ENCODE measurements around the gene SLC25A47.

DNA sequence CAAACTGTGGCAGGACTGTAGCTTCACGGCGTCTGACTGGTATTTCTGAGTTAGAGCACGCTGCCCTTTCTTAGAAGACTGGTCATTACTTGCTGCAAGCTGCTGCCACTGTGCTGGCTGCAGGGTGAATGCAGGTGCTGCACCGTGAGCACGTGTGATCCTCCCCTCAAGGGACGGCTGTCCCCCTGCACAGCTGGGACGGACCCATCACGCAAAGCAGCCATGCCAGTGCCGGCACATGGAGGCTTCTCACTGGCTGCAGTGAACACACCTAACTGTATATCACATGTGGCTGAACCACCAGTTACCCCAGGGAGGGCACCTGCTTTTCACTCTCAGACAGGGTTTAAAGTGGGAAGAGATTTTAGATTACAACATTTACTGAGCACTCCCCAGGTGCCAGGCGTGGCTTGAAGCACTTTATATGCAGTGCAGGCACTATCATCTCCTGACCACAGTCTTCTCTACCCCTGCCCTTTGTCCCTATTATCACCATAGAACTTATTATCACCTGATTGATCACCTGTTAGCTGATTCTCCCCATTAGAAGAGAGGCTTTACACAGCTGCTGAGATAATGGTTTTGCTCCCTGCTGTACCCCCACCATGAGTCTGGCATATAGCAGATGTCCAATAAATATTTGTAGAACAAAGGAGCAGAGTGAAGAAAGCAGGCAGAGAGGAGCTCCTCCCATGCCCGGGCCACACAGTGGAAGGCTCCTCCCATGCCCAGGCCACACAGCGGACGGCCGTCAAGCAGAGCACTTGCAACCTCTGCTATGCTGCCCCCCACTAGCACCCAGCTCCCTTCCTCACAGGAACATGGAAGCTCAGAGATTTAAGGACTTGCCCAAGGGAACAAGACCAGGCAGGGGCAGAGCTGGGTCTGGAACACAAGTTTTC, 25.9 kb downstream of the SLC25A47 start:
- no peak for TF ChIP-seq ZNF274 (IDR thresholded peaks at IDR 0.05; ENCODE audit: borderline replicate concordance, low read depth, low read length)
- TF ChIP-seq POLR2AphosphoS5 (IDR thresholded peaks at IDR 0.05; ENCODE audit: control insufficient read depth, insufficient read depth, low read depth, low read length): no peak
- TF ChIP-seq TBL1XR1 (IDR thresholded peaks at IDR 0.05; ENCODE audit: low read length in 2 of 2): no peak
- TF ChIP-seq, protein P1, sequence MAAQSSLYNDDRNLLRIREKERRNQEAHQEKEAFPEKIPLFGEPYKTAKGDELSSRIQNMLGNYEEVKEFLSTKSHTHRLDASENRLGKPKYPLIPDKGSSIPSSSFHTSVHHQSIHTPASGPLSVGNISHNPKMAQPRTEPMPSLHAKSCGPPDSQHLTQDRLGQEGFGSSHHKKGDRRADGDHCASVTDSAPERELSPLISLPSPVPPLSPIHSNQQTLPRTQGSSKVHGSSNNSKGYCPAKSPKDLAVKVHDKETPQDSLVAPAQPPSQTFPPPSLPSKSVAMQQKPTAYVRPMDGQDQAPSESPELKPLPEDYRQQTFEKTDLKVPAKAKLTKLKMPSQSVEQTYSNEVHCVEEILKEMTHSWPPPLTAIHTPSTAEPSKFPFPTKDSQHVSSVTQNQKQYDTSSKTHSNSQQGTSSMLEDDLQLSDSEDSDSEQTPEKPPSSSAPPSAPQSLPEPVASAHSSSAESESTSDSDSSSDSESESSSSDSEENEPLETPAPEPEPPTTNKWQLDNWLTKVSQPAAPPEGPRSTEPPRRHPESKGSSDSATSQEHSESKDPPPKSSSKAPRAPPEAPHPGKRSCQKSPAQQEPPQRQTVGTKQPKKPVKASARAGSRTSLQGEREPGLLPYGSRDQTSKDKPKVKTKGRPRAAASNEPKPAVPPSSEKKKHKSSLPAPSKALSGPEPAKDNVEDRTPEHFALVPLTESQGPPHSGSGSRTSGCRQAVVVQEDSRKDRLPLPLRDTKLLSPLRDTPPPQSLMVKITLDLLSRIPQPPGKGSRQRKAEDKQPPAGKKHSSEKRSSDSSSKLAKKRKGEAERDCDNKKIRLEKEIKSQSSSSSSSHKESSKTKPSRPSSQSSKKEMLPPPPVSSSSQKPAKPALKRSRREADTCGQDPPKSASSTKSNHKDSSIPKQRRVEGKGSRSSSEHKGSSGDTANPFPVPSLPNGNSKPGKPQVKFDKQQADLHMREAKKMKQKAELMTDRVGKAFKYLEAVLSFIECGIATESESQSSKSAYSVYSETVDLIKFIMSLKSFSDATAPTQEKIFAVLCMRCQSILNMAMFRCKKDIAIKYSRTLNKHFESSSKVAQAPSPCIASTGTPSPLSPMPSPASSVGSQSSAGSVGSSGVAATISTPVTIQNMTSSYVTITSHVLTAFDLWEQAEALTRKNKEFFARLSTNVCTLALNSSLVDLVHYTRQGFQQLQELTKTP (IDR thresholded peaks at IDR 0.05; ENCODE audit: low read depth in 1 of 2, partially characterized antibody in 2 of 2): no peak
- no peak for TF ChIP-seq FOXJ3 (CRISPR knock-in tag; IDR thresholded peaks at IDR 0.05)
- TF ChIP-seq, protein P2, sequence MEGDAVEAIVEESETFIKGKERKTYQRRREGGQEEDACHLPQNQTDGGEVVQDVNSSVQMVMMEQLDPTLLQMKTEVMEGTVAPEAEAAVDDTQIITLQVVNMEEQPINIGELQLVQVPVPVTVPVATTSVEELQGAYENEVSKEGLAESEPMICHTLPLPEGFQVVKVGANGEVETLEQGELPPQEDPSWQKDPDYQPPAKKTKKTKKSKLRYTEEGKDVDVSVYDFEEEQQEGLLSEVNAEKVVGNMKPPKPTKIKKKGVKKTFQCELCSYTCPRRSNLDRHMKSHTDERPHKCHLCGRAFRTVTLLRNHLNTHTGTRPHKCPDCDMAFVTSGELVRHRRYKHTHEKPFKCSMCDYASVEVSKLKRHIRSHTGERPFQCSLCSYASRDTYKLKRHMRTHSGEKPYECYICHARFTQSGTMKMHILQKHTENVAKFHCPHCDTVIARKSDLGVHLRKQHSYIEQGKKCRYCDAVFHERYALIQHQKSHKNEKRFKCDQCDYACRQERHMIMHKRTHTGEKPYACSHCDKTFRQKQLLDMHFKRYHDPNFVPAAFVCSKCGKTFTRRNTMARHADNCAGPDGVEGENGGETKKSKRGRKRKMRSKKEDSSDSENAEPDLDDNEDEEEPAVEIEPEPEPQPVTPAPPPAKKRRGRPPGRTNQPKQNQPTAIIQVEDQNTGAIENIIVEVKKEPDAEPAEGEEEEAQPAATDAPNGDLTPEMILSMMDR (IDR thresholded peaks at IDR 0.05 in 2 of 3, conservative IDR thresholded peaks at IDR 0.05 in 1 of 3; ENCODE audit: insufficient read depth in 2 of 3, low read depth in 1 of 3, low read length in 3 of 3): no peak

All from K562 (cell line).